Spleen (tissue), 7 donors: ENCODE data around the gene KRT71.

Experiments used
- CTCF ChIP-seq, 11 experiments: fragments of 200-600 bp in 7 of 11; fragments of 450-650 bp in 4 of 11; sonication (generic) in 4 of 11; IDR thresholded peaks in 8 of 11; conservative IDR thresholded peaks in 3 of 11; 1 replicate in 7 of 11; 2 replicates in 4 of 11; pipeline versions ENCODE4 v1.4.0 to v1.8.0; 2016 to 2021; ENCODE audit warnings: antibody characterized with exemption in 11 of 11, inconsistent platforms in 4 of 11, mild to moderate bottlenecking in 1 of 11
- POLR2AphosphoS5 ChIP-seq, 3 donors: sonication (generic); formaldehyde crosslinking; IDR thresholded peaks; one replicate each; pipeline ENCODE4 v1.5.1; 2017; ENCODE audit warnings: antibody characterized with exemption in 3 of 3
- donor health status: DM: no; HTN: no; CAD: no; lungs with moderate emphysema.
- donor health status: DM: no; HTN: no; CAD: no.
- donor health status: DM: no; HTN: no; CAD: no.

- no peak for TF ChIP-seq POLR2AphosphoS5 (IDR thresholded peaks at IDR 0.05)
- no peak for TF ChIP-seq CTCF (IDR thresholded peaks at IDR 0.05 in 8 of 11, conservative IDR thresholded peaks at IDR 0.05 in 3 of 11)
Observed at GRCh38 chr12:52525661-52526499, 27.1 kb downstream of the KRT71 start.
